ENCODE measurements around the gene PLEKHB1.

PLEKHB1 gene, protein sequence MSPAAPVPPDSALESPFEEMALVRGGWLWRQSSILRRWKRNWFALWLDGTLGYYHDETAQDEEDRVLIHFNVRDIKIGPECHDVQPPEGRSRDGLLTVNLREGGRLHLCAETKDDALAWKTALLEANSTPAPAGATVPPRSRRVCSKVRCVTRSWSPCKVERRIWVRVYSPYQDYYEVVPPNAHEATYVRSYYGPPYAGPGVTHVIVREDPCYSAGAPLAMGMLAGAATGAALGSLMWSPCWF

GRCh38 chr11:73645972-73646631 is at the start of gene PLEKHB1:
Gene PLEKHB1, plus strand, starts transcription at chr11:73646581. Its CDS starts 28 bp downstream, at chr11:73646609.
- TF ChIP-seq, protein P1, sequence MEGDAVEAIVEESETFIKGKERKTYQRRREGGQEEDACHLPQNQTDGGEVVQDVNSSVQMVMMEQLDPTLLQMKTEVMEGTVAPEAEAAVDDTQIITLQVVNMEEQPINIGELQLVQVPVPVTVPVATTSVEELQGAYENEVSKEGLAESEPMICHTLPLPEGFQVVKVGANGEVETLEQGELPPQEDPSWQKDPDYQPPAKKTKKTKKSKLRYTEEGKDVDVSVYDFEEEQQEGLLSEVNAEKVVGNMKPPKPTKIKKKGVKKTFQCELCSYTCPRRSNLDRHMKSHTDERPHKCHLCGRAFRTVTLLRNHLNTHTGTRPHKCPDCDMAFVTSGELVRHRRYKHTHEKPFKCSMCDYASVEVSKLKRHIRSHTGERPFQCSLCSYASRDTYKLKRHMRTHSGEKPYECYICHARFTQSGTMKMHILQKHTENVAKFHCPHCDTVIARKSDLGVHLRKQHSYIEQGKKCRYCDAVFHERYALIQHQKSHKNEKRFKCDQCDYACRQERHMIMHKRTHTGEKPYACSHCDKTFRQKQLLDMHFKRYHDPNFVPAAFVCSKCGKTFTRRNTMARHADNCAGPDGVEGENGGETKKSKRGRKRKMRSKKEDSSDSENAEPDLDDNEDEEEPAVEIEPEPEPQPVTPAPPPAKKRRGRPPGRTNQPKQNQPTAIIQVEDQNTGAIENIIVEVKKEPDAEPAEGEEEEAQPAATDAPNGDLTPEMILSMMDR (conservative IDR thresholded peaks at IDR 0.05) = no peak

DNA sequence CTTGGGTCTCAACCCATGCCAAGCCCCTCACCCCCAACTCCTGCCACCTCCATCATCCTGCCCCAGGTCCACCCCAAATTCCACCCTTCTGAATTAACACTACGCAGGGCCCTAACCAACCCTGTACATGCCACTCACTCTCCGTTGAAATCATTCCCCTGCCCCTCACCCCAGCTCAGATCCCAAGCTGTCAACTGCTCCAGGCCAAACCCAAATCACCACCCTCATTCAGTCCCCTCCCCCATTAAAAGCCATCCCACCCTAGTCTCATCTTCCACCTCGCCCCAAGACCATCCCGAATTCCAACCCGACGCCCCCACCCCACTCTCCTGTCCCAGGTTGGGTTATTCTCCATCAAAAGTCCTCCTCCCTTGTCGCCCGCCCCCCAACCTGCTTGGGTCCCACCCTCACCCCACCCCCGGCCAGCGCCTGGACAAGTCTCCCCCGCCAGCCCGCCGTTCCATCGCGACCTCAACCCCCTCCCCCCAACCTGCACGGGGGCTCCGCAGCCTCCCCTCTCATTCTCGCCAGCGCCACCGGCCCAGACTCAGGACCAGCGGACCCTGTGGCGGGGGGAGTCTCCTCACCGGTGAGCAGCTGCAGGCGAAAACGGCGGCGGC is 48.9 kb upstream of the PLEKHB1 start:
- H3K27ac ChIP-seq = peak overlapping the region; percentile 90
- TF ChIP-seq, protein P1 (conservative IDR thresholded peaks at IDR 0.05) = no peak

More at GRCh38 chr11:73645972-73646631, at the start of gene PLEKHB1:
- H3K27ac ChIP-seq = peak within 1 kb of the TSS; percentile 47; the same call in 1 of the 2 replicates

DNA sequence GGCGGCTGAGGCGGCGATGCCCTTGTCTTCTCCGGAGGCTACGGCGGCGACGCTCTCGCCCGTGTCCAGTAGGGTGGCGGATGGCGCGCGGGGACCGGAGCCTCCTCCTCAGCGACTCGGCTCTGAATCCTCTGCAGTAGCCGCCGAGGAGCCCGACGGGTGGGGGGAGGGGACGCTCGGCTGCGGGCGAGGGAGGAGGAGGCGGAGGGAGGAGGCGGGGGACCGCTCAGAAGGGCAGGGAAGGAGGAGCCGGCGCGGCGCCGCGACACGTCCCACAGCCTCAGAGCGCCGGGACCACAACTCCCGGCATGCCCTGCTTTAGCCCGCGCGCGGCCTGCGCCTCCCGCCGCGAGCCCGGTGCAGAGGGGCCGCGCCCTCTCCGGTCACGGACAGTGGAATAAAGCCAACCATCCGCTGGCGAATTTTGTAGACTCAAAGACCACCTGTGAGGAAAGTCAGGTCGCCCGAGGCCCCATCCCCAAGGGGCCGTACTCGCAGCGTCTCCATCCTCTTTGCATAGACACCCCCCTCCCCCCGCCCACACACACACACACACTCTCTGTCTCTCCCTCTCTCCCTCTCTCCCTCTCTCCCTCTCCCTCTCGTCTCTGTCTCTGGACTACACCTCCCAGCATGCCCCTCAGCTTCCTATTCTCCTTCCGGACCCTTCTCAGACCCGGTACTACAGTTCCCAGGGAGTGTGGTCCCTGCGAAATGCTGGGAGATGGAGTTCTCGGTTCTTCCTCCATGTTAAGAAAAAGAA is 48.2 kb upstream of the PLEKHB1 start, which contains the start of gene FAM168A:
Gene FAM168A, minus strand, starts transcription at position 157 of the 763 bp plus-strand sequence. CDS start 129,638 bp downstream, outside the sequence.
- TF ChIP-seq, protein P1 (conservative IDR thresholded peaks at IDR 0.05) = peak; percentile 56
- peak within 1 kb of the TSS; percentile 90 for H3K27ac ChIP-seq

DNA sequence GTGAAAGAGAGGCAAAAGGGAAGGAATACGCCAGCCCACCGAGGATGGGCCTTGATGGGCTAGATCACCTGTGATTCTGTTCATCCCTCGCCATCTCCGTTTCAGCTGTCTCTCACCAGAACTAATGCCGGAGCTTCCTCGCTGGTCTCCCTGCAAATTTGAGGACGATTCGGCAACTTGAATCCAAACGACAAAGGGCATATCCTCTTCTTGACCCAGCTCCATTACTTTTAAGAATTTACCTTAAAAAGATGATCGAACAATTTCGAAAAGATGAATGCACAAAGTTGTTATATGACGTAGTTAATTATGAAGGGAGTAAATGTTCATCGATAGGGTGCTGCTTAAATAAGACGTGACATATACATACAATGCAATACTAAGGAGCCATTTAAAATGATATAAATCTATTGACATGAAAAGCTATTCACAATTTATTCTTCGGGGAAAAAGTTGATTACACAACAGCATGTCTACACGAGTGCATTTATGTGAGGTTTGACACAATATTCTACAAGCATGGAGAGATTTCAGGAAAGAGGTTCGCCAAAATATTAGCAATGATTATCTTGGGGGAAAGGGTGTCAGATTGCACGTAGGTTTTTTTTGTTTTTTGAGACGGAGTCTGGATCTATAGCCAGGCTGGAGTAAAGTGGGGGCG is 47.5 kb upstream of the PLEKHB1 start:
- H3K27ac ChIP-seq = peak overlapping the region; percentile 90
- TF ChIP-seq, protein P1 (conservative IDR thresholded peaks at IDR 0.05) = no peak

DNA sequence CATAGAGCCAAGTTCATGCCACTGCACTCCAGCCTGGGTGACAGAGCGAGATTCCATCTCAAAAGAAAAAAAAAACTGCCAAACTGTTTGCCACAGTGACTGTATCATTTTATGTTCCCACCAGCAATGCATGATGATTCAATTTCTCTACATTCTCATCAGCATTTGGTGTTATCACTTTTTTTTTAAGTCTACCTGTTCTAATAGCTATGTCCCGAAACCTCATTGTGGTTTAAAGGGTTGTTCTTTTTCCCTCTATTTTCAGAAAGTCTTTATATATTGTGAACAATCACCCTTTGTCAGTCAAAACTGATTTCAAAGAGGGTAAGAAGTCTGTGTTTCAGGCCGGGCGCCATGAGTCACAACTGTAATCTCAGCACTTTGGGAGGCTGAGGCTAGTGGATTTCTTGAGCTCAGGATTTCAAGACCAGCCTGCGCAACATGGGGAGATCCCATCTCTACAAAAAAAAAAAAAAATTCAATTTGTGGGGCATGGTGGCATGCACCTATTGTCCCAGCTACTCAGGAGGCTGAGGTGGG is 33.7 kb upstream of the PLEKHB1 start:
- TF ChIP-seq, protein P1 (conservative IDR thresholded peaks at IDR 0.05) = no peak
- no peak overlapping the region for H3K27ac ChIP-seq

GRCh38 chr11:73614591-73614990 is 31.8 kb upstream of the PLEKHB1 start:
- no peak overlapping the region for H3K27ac ChIP-seq
- TF ChIP-seq, protein P1 (conservative IDR thresholded peaks at IDR 0.05) = no peak
